SK-N-SH (cell line): ENCODE results near the gene CDKAL1. TPM values are rescaled to one million over a fixed set of nuclear protein-coding genes. Genes with fewer than 3 reads are reported as not detected.

Experiments used
- CTCF ChIA-PET: fragments of 300-600, 350-600 bp; formaldehyde crosslinking; extraction: SDS; loops from one replicate; lab custom pipeline; 2021; lab: Yijun Ruan, JAX
- POLR2A ChIA-PET: fragments of 350-600 bp; sonication (Branson Sonifier 250); formaldehyde crosslinking; extraction: SDS; loops from one replicate; lab custom pipeline; 2020; ENCODE audit warnings: antibody characterized with exemption, inconsistent platforms; lab: Yijun Ruan, JAX
- DNase-seq: peaks from one replicate; pipeline ENCODE4 v3.0.0; 2012
- H2AFZ ChIP-seq: fragments of 200-600 bp; sonication (generic); 2 replicates; pipeline ENCODE4 v1.8.1; 2016; ENCODE audit warnings: antibody characterized with exemption, mild to moderate bottlenecking, low read depth
- H3F3A ChIP-seq: fragments of 200-600 bp; sonication (generic); replicated peaks from 2 replicates; pipeline ENCODE3; 2016; ENCODE audit warnings: antibody characterized with exemption, mild to moderate bottlenecking; ENCODE audit not compliant: insufficient read depth
- H3K27ac ChIP-seq, 2 experiments: fragments of 200-500 bp in 1 of 2; fragments of 200-600 bp in 1 of 2; sonication (Bioruptor generic) in 1 of 2; sonication (generic), shearing (Covaris generic) in 1 of 2; 2 replicates each; pipeline versions ENCODE4 v1.5.1 to v1.6.1; 2014 to 2016; ENCODE audit warnings: low read depth in 2 of 2, inconsistent platforms in 1 of 2, low read length in 1 of 2, mild to moderate bottlenecking in 1 of 2, mixed read lengths in 1 of 2
- H3K27me3 ChIP-seq: fragments of 200-600 bp; sonication (generic), shearing (Covaris generic); 2 replicates; pipeline ENCODE4 v1.6.1; 2016; ENCODE audit warnings: mixed run types; ENCODE audit not compliant: insufficient read depth
- H3K36me3 ChIP-seq, 2 experiments: fragments of 200-500 bp in 1 of 2; fragments of 200-600 bp in 1 of 2; sonication (Bioruptor generic) in 1 of 2; sonication (generic) in 1 of 2; replicated peaks in 1 of 2; 2 replicates each; pipeline versions ENCODE3 to v1.5.1; 2014 to 2016; ENCODE audit warnings: low read length in 1 of 2, mild to moderate bottlenecking in 1 of 2; ENCODE audit not compliant: insufficient read depth in 2 of 2, control insufficient read depth in 1 of 2
- H3K4me1 ChIP-seq, 2 experiments: fragments of 200-500 bp in 1 of 2; fragments of 200-600 bp in 1 of 2; sonication (Bioruptor generic) in 1 of 2; sonication (generic), shearing (Covaris generic) in 1 of 2; 2 replicates each; pipeline versions ENCODE4 v1.5.1 to v1.6.1; 2014 to 2016; ENCODE audit warnings: low read depth in 1 of 2, low read length in 1 of 2, mixed run types in 1 of 2; ENCODE audit not compliant: insufficient read depth in 2 of 2, control insufficient read depth in 1 of 2
- H3K4me2 ChIP-seq: fragments of 200-600 bp; sonication (generic), shearing (Covaris generic); 2 replicates; pipeline ENCODE4 v1.6.1; 2017; ENCODE audit warnings: mixed run types
- H3K4me3 ChIP-seq, 2 experiments: fragments of 200-500 bp in 1 of 2; fragments of 200-600 bp in 1 of 2; sonication (Bioruptor generic) in 1 of 2; sonication (generic), shearing (Covaris generic) in 1 of 2; 2 replicates each; pipeline versions ENCODE4 v1.5.1 to v1.8.1; 2014 to 2016; ENCODE audit warnings: low read depth in 2 of 2, inconsistent platforms in 1 of 2, low read length in 1 of 2, mild to moderate bottlenecking in 1 of 2, mixed read lengths in 1 of 2, moderate library complexity in 1 of 2
- H3K79me2 ChIP-seq: fragments of 200-600 bp; sonication (generic); 2 replicates; pipeline ENCODE4 v1.8.1; 2017; ENCODE audit warnings: mild to moderate bottlenecking; ENCODE audit not compliant: insufficient read depth
- H3K9ac ChIP-seq: fragments of 200-600 bp; sonication (generic); 2 replicates; pipeline ENCODE4 v1.6.1; 2017; ENCODE audit warnings: mixed run types
- H3K9me2 ChIP-seq: fragments of 200-600 bp; sonication (generic); 2 replicates; pipeline ENCODE4 v1.6.1; 2017; ENCODE audit warnings: mixed run types
- H3K9me3 ChIP-seq: fragments of 200-600 bp; sonication (generic); 2 replicates; pipeline ENCODE4 v1.6.1; 2017; ENCODE audit warnings: mixed run types, mild to moderate bottlenecking, moderate library complexity
- H4K20me1 ChIP-seq: fragments of 200-600 bp; sonication (generic); 2 replicates; pipeline ENCODE4 v1.6.1; 2017; ENCODE audit warnings: mild to moderate bottlenecking, mixed run types; ENCODE audit not compliant: insufficient read depth
- EP300 ChIP-seq, 2 experiments: IDR thresholded peaks; 2 replicates each; pipeline versions ENCODE4 v1.4.0 to v1.6.1; 2012; ENCODE audit warnings: borderline replicate concordance in 1 of 2, low read depth in 1 of 2, low read length in 1 of 2
- EZH2phosphoT487 ChIP-seq: fragments of 200-600 bp; sonication (generic); IDR thresholded peaks from 2 replicates; pipeline ENCODE4 v1.6.1; 2017; ENCODE audit warnings: low read depth, mixed run types, mild to moderate bottlenecking, antibody characterized with exemption, moderate library complexity, borderline replicate concordance
- FOXJ3 ChIP-seq: sonication (generic); formaldehyde crosslinking; IDR thresholded peaks from 2 replicates; pipeline ENCODE4 v1.5.1; 2020; ENCODE audit warnings: mild to moderate bottlenecking, missing genetic modification reagents
- GABPA ChIP-seq: IDR thresholded peaks from 2 replicates; pipeline ENCODE4 v1.4.0; 2012; ENCODE audit warnings: low read depth, mild to moderate bottlenecking
- GATA2 ChIP-seq: sonication (generic); formaldehyde crosslinking; IDR thresholded peaks from 2 replicates; pipeline ENCODE4 v1.5.0; 2020; ENCODE audit warnings: mild to moderate bottlenecking, missing genetic modification reagents
- MXI1 ChIP-seq: IDR thresholded peaks from 2 replicates; pipeline ENCODE4 v1.6.1; 2012; ENCODE audit warnings: mild to moderate bottlenecking, low read depth, low read length, improper control_type of control experiment
- NFIC ChIP-seq: IDR thresholded peaks from 2 replicates; pipeline ENCODE4 v1.4.0; 2012; ENCODE audit warnings: borderline replicate concordance
- PBX3 ChIP-seq: IDR thresholded peaks from 2 replicates; pipeline ENCODE4; 2012
- REST ChIP-seq: IDR thresholded peaks from 2 replicates; pipeline ENCODE4 v1.6.1; 2012; ENCODE audit warnings: mild to moderate bottlenecking, low read depth, low read length, moderate library complexity
- RFX5 ChIP-seq: IDR thresholded peaks from 2 replicates; pipeline ENCODE4 v1.6.1; 2012; ENCODE audit warnings: mild to moderate bottlenecking, improper control_type of control experiment, low read length
- SIN3A ChIP-seq: IDR thresholded peaks from 2 replicates; pipeline ENCODE4 v1.6.1; 2012; ENCODE audit warnings: low read depth, mild to moderate bottlenecking, low read length, moderate library complexity, borderline replicate concordance
- SMC3 ChIP-seq: IDR thresholded peaks from 2 replicates; pipeline ENCODE4 v1.6.1; 2012; ENCODE audit warnings: low read depth, low read length, improper control_type of control experiment
- USF1 ChIP-seq: IDR thresholded peaks from 2 replicates; pipeline ENCODE4 v1.4.0; 2012; ENCODE audit warnings: low read depth, borderline replicate concordance
- WGBS: methylation state at CpG from one replicate; pipeline ENCODE4 v1.1.6; 2017; ENCODE audit warnings: low lambda C conversion rate; 5-methylcytosine and 5-hydroxymethylcytosine counted together
- polyA plus RNA-seq, 3 experiments: library from polyadenylated mRNA; depleted of rRNA; stranded (reverse); fragments of >200 nt; gene quantifications; 2 replicates each; pipeline ENCODE4 v1.2.3, GENCODE V29; 2012
- TF ChIP-seq, protein P1 (sequence below): fragments of 150-350 bp; IDR thresholded peaks from 2 replicates; pipeline ENCODE4 v1.6.1; 2017; ENCODE audit warnings: antibody characterized with exemption, low read length, low read depth, borderline replicate concordance

The CDKAL1 gene
- polyA plus RNA-seq, 1 of the 3 experiments (the other 2 are of a cell fraction) = 2.6 TPM

- no peak overlapping the region for H2AFZ ChIP-seq
- CTCF ChIA-PET = interaction anchor here (1.9 kb wide), 1 partner anchor 315 kb away, joined by 4 read pairs; no protein-coding TSS in a partner anchor
- DNase-seq = no peak
- peaks cover 20 to 29% of the 10 kb centered on the region in 2 experiments; a peak in 3 of 4 replicates for H3K4me1 ChIP-seq
- H3K4me3 ChIP-seq = no peak overlapping the region
- no peak overlapping the region for H3K27ac ChIP-seq
- H3K9me3 ChIP-seq = no peaks in the 10 kb centered on the region; the same call in 1 of the 2 replicates
- peaks cover 21% of the 10 kb centered on the region for H3F3A ChIP-seq
- POLR2A ChIA-PET = no interaction called here
- no peak overlapping the region for H3K4me2 ChIP-seq
- 89% methylated on average over 1 of the region's 1 CpG for WGBS
- H3K9me2 ChIP-seq = no peaks in the 10 kb centered on the region
- H3K36me3 ChIP-seq = no peaks in the 10 kb centered on the region
- no peaks in the 10 kb centered on the region for H4K20me1 ChIP-seq
- no peaks in the 10 kb centered on the region for H3K79me2 ChIP-seq
- H3K9ac ChIP-seq = no peak overlapping the region
- no peaks in the 10 kb centered on the region for H3K27me3 ChIP-seq
- TF ChIP-seq USF1 = no peak
Observed at GRCh38 chr6:20879526-20879925, 345.3 kb downstream of the CDKAL1 start.

DNA sequence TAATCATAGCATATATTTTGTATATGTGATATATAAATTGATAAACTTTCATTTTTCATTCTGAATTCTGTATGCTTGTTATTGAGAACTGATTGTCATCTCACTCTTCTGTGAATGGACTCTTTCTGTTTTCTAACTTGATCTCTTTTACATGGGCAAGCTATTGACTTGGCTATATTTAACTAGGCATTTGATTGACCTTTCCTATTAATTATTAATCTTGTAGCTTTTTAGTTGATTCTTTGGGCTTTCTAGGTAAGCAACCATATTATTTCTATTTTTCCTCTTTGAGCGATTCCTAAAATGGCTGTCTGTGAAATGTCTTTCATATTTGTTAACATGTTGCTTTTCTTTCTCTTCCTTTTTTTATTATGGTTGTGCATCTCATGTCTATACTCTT is 347.1 kb downstream of the CDKAL1 start:
- Histone ChIP-seq H3K27me3 (no peaks in the 10 kb centered on the region), H3K4me1 (peaks cover 11 to 20% of the 10 kb centered on the region in 2 experiments; a peak in 3 of 4 replicates), H3K9me3 (no peaks in the 10 kb centered on the region; the same call in 1 of the 2 replicates), H3K4me3 (no peak overlapping the region), H3K27ac (no peak overlapping the region), H4K20me1 (no peaks in the 10 kb centered on the region), H3F3A (peaks cover 21% of the 10 kb centered on the region), H3K9ac (no peak overlapping the region), H2AFZ (no peak overlapping the region)
- DNase-seq = no peak
- 94% methylated on average over 1 of the region's 1 CpG for WGBS
- POLR2A ChIA-PET = no interaction called here
- CTCF ChIA-PET = interaction anchor here (1.9 kb wide), 1 partner anchor 317 kb away, joined by 4 read pairs; no protein-coding TSS in a partner anchor
- TF ChIP-seq FOXJ3 = no peak
- TF ChIP-seq, all 33 proteins: peak for 0
- Histone ChIP-seq H3K9me2 (no peaks in the 10 kb centered on the region), H3K79me2 (no peaks in the 10 kb centered on the region), H3K36me3 (no peaks in the 10 kb centered on the region), H3K4me2 (no peak overlapping the region)

- H3K4me1 ChIP-seq = peaks cover 9 to 13% of the 10 kb centered on the region in 2 experiments; a peak in 3 of 4 replicates
- H3K4me2 ChIP-seq = no peak overlapping the region
- no peak overlapping the region for H3K9ac ChIP-seq
- no peak overlapping the region for H2AFZ ChIP-seq
- CTCF ChIA-PET = no interaction called here
- H4K20me1 ChIP-seq = no peaks in the 10 kb centered on the region
- peaks cover 17% of the 10 kb centered on the region for H3F3A ChIP-seq
- no peaks in the 10 kb centered on the region for H3K27me3 ChIP-seq
- H3K9me2 ChIP-seq = no peaks in the 10 kb centered on the region
- no peak overlapping the region for H3K4me3 ChIP-seq
- DNase-seq = no peak
- no peaks in the 10 kb centered on the region; the same call in 1 of the 2 replicates for H3K9me3 ChIP-seq
- POLR2A ChIA-PET = no interaction called here
- H3K79me2 ChIP-seq = no peaks in the 10 kb centered on the region
- 95% methylated on average over 5 of the region's 5 CpGs for whole genome bisulfite sequencing
- TF ChIP-seq EZH2phosphoT487 = no peak
- TF ChIP-seq SMC3 = no peak
- TF ChIP-seq RFX5 = no peak
- no peak for TF ChIP-seq FOXJ3
- TF ChIP-seq REST = no peak
- no peak for TF ChIP-seq SIN3A
- no peak for TF ChIP-seq EP300 (IDR thresholded peaks at IDR 0.05; ENCODE audit: borderline replicate concordance in 1 of 2, low read depth in 1 of 2, low read length in 1 of 2)
- TF ChIP-seq GATA2 = no peak
- TF ChIP-seq, protein P1, sequence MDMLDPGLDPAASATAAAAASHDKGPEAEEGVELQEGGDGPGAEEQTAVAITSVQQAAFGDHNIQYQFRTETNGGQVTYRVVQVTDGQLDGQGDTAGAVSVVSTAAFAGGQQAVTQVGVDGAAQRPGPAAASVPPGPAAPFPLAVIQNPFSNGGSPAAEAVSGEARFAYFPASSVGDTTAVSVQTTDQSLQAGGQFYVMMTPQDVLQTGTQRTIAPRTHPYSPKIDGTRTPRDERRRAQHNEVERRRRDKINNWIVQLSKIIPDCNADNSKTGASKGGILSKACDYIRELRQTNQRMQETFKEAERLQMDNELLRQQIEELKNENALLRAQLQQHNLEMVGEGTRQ = no peak
- no peak for TF ChIP-seq PBX3
- no peak for TF ChIP-seq NFIC
- no peak for TF ChIP-seq GABPA
- no peak for TF ChIP-seq MXI1
- H3K36me3 ChIP-seq = no peaks in the 10 kb centered on the region
- no peak overlapping the region for H3K27ac ChIP-seq
Observed at GRCh38 chr6:20882014-20882413, 347.8 kb downstream of the CDKAL1 start.
